Neural cell (in vitro differentiated cells): ENCODE data around the gene PDCD2. TPM values are rescaled to one million over a fixed set of nuclear protein-coding genes. Genes with fewer than 3 reads are reported as not detected.

ENCODE experiments used
- H2AFZ ChIP-seq: fragments of 200-600, 300-800 bp; sonication (generic), shearing (Covaris generic); 2 replicates; pipeline ENCODE4 v1.6.0; 2014; ENCODE audit warnings: low read depth, mild to moderate bottlenecking, antibody characterized with exemption, low read length, moderate library complexity
- H3F3A ChIP-seq: fragments of 200-600 bp; shearing (Covaris generic); 2 replicates; pipeline ENCODE4 v1.6.1; 2016; ENCODE audit warnings: mild to moderate bottlenecking, moderate library complexity, mixed read lengths, antibody characterized with exemption, low read length; ENCODE audit not compliant: insufficient read depth, poor library complexity, severe bottlenecking
- H3K27ac ChIP-seq: fragments of 200-600, 300-800 bp; sonication (generic), shearing (Covaris generic); 2 replicates; pipeline ENCODE4 v1.5.1; 2014; ENCODE audit warnings: mild to moderate bottlenecking, low read length, moderate library complexity
- H3K27me3 ChIP-seq: fragments of 300-800, 200-600 bp; sonication (generic), shearing (Covaris generic); 2 replicates; pipeline ENCODE4 v1.6.0; 2014; ENCODE audit warnings: mild to moderate bottlenecking, low read depth, low read length, moderate library complexity; ENCODE audit not compliant: insufficient read depth
- H3K36me3 ChIP-seq: fragments of 300-800, 200-600 bp; sonication (generic), shearing (Covaris generic); 2 replicates; pipeline ENCODE4 v1.5.1; 2014; ENCODE audit warnings: mild to moderate bottlenecking, antibody characterized with exemption, low read length, moderate library complexity; ENCODE audit not compliant: insufficient read depth
- H3K4me2 ChIP-seq: fragments of 300-800, 200-600 bp; sonication (generic), shearing (Covaris generic); 2 replicates; pipeline ENCODE4 v1.6.0; 2014; ENCODE audit warnings: mild to moderate bottlenecking, low read length
- H3K4me3 ChIP-seq: fragments of 300-800, 200-600 bp; sonication (generic), shearing (Covaris generic); 2 replicates; pipeline ENCODE4 v1.5.1; 2014; ENCODE audit warnings: mild to moderate bottlenecking, low read length, moderate library complexity
- H3K79me2 ChIP-seq: fragments of 200-600 bp; shearing (Covaris generic); replicated peaks from 2 replicates; pipeline ENCODE4 v1.6.0; 2014; ENCODE audit warnings: mild to moderate bottlenecking, low read length, moderate library complexity; ENCODE audit not compliant: insufficient read depth
- H3K9ac ChIP-seq: fragments of 300-800, 200-600 bp; sonication (generic), shearing (Covaris generic); 2 replicates; pipeline ENCODE4 v1.6.1; 2016; ENCODE audit warnings: mild to moderate bottlenecking, low read length, mixed read lengths
- H3K9me2 ChIP-seq: fragments of 200-600 bp; shearing (Covaris generic); 2 replicates; pipeline ENCODE4 v1.6.1; 2016; ENCODE audit warnings: mild to moderate bottlenecking, low read length, mixed read lengths; ENCODE audit not compliant: insufficient read depth
- H3K9me3 ChIP-seq: fragments of 200-600, 300-800 bp; sonication (generic), shearing (Covaris generic); 2 replicates; pipeline ENCODE4 v1.6.1; 2016; ENCODE audit warnings: mild to moderate bottlenecking, mixed run types, low read length, moderate library complexity, mixed read lengths
- H4K20me1 ChIP-seq: fragments of 200-600 bp; shearing (Covaris generic); 2 replicates; pipeline ENCODE4 v1.6.1; 2016; ENCODE audit warnings: mild to moderate bottlenecking, mixed run types; ENCODE audit not compliant: insufficient read depth
- EP300 ChIP-seq: fragments of 450-650 bp; conservative IDR thresholded peaks from 2 replicates; pipeline ENCODE4 v1.6.1; 2014; ENCODE audit warnings: antibody characterized with exemption, mild to moderate bottlenecking, moderate library complexity; ENCODE audit not compliant: poor library complexity, severe bottlenecking
- EZH2 ChIP-seq: fragments of 200-600, 300-800 bp; shearing (Covaris generic), sonication (generic); IDR thresholded peaks from 2 replicates; pipeline ENCODE4 v1.6.1; 2014; ENCODE audit warnings: antibody characterized with exemption, low read length, borderline replicate concordance, mild to moderate bottlenecking; ENCODE audit not compliant: insufficient read depth, poor library complexity, severe bottlenecking
- MXI1 ChIP-seq: fragments of 450-650 bp; conservative IDR thresholded peaks from 2 replicates; pipeline ENCODE4 v1.6.1; 2014; ENCODE audit warnings: antibody characterized with exemption, mild to moderate bottlenecking; ENCODE audit not compliant: poor library complexity, severe bottlenecking
- POLR2AphosphoS5 ChIP-seq: IDR thresholded peaks from 2 replicates; pipeline ENCODE4 v1.6.1; 2012
- RAD21 ChIP-seq: fragments of 450-650 bp; conservative IDR thresholded peaks from 2 replicates; pipeline ENCODE4 v1.6.1; 2014; ENCODE audit warnings: antibody characterized with exemption, mild to moderate bottlenecking, moderate library complexity
- SMC3 ChIP-seq: fragments of 450-650 bp; conservative IDR thresholded peaks from 2 replicates; pipeline ENCODE4 v1.6.1; 2014; ENCODE audit warnings: antibody characterized with exemption, mild to moderate bottlenecking, moderate library complexity; ENCODE audit not compliant: poor library complexity
- TAF1 ChIP-seq: IDR thresholded peaks from 2 replicates; pipeline ENCODE4 v1.6.1; 2012; ENCODE audit warnings: low read depth
- polyA plus RNA-seq: library from polyadenylated mRNA; depleted of rRNA; stranded (reverse); fragments of >200 nt; gene quantifications from 2 replicates; pipeline ENCODE4 v1.2.3, GENCODE V29; 2014
- TF ChIP-seq, protein P1 (sequence below): IDR thresholded peaks from 2 replicates; pipeline ENCODE4 v1.6.1; 2012; ENCODE audit warnings: borderline replicate concordance
- TF ChIP-seq, protein P2 (sequence below): fragments of 450-650 bp; IDR thresholded peaks from 2 replicates; pipeline ENCODE4 v1.5.1; 2014; ENCODE audit warnings: antibody characterized with exemption, mild to moderate bottlenecking, moderate library complexity; ENCODE audit not compliant: poor library complexity, severe bottlenecking

Gene PDCD2
- polyA plus RNA-seq, 1 donor from 2014 or later, result 132 TPM

- H3K9me3 ChIP-seq, result no peaks in the 10 kb centered on the region
- H4K20me1 ChIP-seq, result no peaks in the 10 kb centered on the region
- H3K36me3 ChIP-seq, result no peaks in the 10 kb centered on the region
- H3K4me2 ChIP-seq, result no peak overlapping the region
- no peak overlapping the region for H3K27ac ChIP-seq
- no peak overlapping the region for H3K4me3 ChIP-seq
- TF ChIP-seq EP300 (no peak), TAF1 (no peak), SMC3 (no peak), MXI1 (no peak), POLR2AphosphoS5 (no peak), EZH2 (no peak), RAD21 (no peak)
- TF ChIP-seq, protein P1, sequence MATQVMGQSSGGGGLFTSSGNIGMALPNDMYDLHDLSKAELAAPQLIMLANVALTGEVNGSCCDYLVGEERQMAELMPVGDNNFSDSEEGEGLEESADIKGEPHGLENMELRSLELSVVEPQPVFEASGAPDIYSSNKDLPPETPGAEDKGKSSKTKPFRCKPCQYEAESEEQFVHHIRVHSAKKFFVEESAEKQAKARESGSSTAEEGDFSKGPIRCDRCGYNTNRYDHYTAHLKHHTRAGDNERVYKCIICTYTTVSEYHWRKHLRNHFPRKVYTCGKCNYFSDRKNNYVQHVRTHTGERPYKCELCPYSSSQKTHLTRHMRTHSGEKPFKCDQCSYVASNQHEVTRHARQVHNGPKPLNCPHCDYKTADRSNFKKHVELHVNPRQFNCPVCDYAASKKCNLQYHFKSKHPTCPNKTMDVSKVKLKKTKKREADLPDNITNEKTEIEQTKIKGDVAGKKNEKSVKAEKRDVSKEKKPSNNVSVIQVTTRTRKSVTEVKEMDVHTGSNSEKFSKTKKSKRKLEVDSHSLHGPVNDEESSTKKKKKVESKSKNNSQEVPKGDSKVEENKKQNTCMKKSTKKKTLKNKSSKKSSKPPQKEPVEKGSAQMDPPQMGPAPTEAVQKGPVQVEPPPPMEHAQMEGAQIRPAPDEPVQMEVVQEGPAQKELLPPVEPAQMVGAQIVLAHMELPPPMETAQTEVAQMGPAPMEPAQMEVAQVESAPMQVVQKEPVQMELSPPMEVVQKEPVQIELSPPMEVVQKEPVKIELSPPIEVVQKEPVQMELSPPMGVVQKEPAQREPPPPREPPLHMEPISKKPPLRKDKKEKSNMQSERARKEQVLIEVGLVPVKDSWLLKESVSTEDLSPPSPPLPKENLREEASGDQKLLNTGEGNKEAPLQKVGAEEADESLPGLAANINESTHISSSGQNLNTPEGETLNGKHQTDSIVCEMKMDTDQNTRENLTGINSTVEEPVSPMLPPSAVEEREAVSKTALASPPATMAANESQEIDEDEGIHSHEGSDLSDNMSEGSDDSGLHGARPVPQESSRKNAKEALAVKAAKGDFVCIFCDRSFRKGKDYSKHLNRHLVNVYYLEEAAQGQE, result no peak
- TF ChIP-seq, protein P2, sequence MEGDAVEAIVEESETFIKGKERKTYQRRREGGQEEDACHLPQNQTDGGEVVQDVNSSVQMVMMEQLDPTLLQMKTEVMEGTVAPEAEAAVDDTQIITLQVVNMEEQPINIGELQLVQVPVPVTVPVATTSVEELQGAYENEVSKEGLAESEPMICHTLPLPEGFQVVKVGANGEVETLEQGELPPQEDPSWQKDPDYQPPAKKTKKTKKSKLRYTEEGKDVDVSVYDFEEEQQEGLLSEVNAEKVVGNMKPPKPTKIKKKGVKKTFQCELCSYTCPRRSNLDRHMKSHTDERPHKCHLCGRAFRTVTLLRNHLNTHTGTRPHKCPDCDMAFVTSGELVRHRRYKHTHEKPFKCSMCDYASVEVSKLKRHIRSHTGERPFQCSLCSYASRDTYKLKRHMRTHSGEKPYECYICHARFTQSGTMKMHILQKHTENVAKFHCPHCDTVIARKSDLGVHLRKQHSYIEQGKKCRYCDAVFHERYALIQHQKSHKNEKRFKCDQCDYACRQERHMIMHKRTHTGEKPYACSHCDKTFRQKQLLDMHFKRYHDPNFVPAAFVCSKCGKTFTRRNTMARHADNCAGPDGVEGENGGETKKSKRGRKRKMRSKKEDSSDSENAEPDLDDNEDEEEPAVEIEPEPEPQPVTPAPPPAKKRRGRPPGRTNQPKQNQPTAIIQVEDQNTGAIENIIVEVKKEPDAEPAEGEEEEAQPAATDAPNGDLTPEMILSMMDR, result no peak
- H3F3A ChIP-seq, result no peaks in the 10 kb centered on the region
- no peaks in the 10 kb centered on the region for H3K9me2 ChIP-seq
- H2AFZ ChIP-seq, result no peak overlapping the region
- H3K9ac ChIP-seq, result no peak overlapping the region
- no peaks in the 10 kb centered on the region for H3K27me3 ChIP-seq
- no peaks in the 10 kb centered on the region for H3K79me2 ChIP-seq
These were observed 21.3 kb upstream of the PDCD2 start for GRCh38 chr6:170605574-170606259.

DNA sequence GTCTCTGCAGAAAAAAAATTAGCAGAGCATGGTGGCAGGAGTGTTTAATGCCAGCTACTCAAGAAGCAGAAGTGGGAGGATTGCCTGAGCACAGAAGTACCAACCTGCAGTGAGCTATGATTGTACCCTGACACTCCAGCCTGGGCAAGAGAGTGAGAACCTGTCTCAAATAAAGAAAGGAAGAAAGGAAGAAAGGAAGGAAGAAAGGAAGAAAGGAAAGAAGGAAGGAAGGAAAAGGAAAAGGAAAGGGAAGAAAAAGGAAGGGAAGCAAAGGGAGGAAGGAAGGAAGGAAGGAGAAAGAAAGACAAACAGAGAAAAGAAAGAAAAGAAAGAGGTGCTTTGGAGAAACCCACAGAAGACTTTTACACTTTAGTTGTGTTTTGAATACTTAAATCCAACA is 12.8 kb upstream of the PDCD2 start:
- Histone ChIP-seq H3K36me3 (no peaks in the 10 kb centered on the region), H3K9me2 (no peaks in the 10 kb centered on the region), H3K27ac (no peak overlapping the region), H3K4me3 (no peak overlapping the region), H2AFZ (no peak overlapping the region), H3K4me2 (no peak overlapping the region), H3K79me2 (no peaks in the 10 kb centered on the region), H3K9ac (no peak overlapping the region), H3F3A (no peaks in the 10 kb centered on the region), H4K20me1 (no peaks in the 10 kb centered on the region), H3K9me3 (no peaks in the 10 kb centered on the region), H3K27me3 (no peaks in the 10 kb centered on the region)
- no peak for TF ChIP-seq RAD21
- no peak for TF ChIP-seq EZH2

DNA sequence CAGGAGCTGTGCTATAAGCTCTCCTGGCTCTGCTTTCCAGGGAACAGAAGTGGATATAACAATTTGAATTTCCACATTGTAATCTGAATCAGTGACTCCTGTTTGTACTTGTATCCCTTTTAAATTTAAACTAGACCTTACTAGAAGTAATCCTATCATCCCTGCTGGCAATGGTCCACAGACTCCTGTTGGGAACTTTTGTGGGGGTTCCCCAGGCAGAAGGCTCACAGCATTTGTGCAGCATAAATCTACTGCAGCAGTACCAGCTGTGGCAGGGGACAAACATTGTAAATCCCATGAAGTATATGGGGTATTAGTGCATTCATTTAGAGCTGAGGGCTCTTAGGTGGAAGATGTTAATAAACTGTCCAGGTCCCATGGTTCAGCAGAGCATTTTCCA is 12.0 kb upstream of the PDCD2 start:
- Histone ChIP-seq H3K9me3 (no peaks in the 10 kb centered on the region), H3F3A (no peaks in the 10 kb centered on the region), H3K4me3 (no peak overlapping the region), H3K79me2 (no peaks in the 10 kb centered on the region), H3K27ac (no peak overlapping the region), H3K9ac (no peak overlapping the region), H3K36me3 (no peaks in the 10 kb centered on the region), H3K4me2 (no peak overlapping the region), H2AFZ (no peak overlapping the region), H3K9me2 (no peaks in the 10 kb centered on the region), H4K20me1 (no peaks in the 10 kb centered on the region), H3K27me3 (no peaks in the 10 kb centered on the region)
- no peak for TF ChIP-seq EP300
- TF ChIP-seq, protein P2, result no peak
- no peak for TF ChIP-seq TAF1
- no peak for TF ChIP-seq EZH2
- no peak for TF ChIP-seq RAD21
- no peak for TF ChIP-seq POLR2AphosphoS5
- TF ChIP-seq, protein P1, result no peak
- no peak for TF ChIP-seq MXI1
- no peak for TF ChIP-seq SMC3
